KOPT-K1 (cell line): ENCODE measurements around the gene LRIT1.

Experiments
- H3K27ac ChIP-seq: fragments of 200-600 bp; sonication (generic); 2 replicates; pipeline ENCODE4 v1.5.1; 2016; ENCODE audit warnings: antibody characterized with exemption, mild to moderate bottlenecking, low read depth, low read length; ENCODE audit not compliant: poor library complexity, severe bottlenecking
- H3K36me3 ChIP-seq: fragments of 200-600 bp; sonication (generic); 2 replicates; pipeline ENCODE4 v1.5.1; 2017; ENCODE audit warnings: antibody characterized with exemption, mild to moderate bottlenecking, low read length, moderate library complexity; ENCODE audit not compliant: insufficient read depth
- H3K9me3 ChIP-seq: fragments of 200-600 bp; sonication (generic); 2 replicates; pipeline ENCODE4 v1.5.1; 2017; ENCODE audit warnings: antibody characterized with exemption, low read length, mild to moderate bottlenecking; ENCODE audit not compliant: insufficient read depth, poor library complexity, severe bottlenecking

Gene LRIT1

DNA sequence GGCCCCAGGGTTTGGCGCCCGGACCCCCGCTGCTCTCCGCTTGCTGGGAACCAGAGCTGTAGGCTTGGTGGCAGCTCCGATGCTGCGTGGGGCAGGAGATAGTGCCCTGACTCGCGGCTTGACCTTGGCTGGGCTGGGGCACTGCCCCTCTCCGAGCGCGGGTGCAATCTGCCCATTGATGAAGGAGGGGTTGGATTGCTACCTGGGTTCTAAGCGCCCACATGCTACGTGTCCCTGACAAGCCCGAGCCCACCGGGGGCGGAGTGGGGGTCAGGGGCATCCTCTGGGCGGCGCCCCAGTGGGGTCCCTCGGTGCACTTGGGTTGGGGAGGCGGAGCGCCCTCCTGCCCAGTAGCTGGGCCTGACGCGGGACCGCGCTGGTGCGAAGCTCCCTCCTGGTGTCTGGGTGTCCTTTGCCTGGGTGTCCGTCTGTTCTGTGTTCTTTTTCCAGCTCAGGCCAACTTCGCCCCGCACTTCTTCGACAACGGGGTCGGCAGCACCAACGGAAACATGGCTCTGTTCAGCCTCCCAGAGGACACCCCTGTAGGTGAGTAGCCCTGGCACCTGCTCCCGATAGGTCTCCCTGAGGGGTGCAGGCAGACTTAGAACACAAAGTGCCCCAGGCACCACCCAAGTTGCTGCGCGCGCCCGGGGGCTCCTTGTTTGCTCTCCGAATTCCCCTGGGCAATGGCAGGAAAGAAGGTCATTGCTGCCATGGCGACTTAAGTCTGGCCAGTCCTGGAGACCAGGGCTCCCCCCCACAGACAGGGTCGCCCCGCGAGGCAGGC is 46.1 kb downstream of the LRIT1 start:
- H3K36me3 ChIP-seq, result no peaks in the 10 kb centered on the region
- H3K27ac ChIP-seq, result no peak overlapping the region
- no peaks in the 10 kb centered on the region for H3K9me3 ChIP-seq

GRCh38 chr10:84194424-84195043 is 46.8 kb downstream of the LRIT1 start, which contains the start of gene CDHR1:
Gene CDHR1 (plus strand): TSS chr10:84194537. CDS start chr10:84194761, 224 bp downstream.
- Histone ChIP-seq H3K36me3 (no peaks in the 10 kb centered on the region), H3K27ac (no peak within 1 kb of the TSS), H3K9me3 (no peaks in the 10 kb centered on the region)

DNA sequence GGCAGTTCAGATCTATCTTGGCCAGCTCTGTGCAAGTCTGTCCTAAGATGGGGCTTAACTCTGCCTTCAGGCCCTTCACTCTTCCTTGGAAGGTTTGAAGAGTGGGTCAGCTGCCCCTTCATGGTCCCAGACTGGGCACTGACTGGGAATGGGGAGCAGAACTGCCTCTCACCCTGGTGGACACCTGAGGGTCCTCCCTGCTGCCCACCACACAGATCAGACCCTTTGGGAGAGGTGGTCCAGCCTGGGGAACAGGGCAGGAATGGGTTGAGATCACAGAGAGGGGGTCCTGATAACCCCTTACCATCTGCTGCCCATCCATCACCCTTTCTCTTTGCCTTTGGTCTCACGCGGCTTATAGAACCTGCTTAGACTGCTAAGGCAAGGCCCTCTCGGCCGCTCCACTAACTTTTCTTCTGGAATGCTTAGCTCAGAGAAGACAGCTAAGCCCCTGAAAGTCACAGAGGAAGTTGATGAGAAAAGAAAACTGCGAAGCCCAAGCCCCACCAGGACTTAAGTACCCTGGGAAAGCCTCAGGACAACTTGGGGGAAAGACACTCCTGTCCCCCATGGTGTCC is 47.4 kb downstream of the LRIT1 start:
- Histone ChIP-seq H3K27ac (no peak overlapping the region), H3K36me3 (no peaks in the 10 kb centered on the region)

GRCh38 chr10:84193327-84193726 is 48.0 kb downstream of the LRIT1 start:
- no peak overlapping the region for H3K27ac ChIP-seq

More for the DNA sequence above, 47.4 kb downstream of the LRIT1 start:
- no peaks in the 10 kb centered on the region for H3K9me3 ChIP-seq

GRCh38 chr10:84191106-84191505 is 50.2 kb downstream of the LRIT1 start:
- Histone ChIP-seq H3K9me3 (no peaks in the 10 kb centered on the region), H3K27ac (no peak overlapping the region), H3K36me3 (no peaks in the 10 kb centered on the region)

More at GRCh38 chr10:84193327-84193726, 48.0 kb downstream of the LRIT1 start:
- no peaks in the 10 kb centered on the region for H3K9me3 ChIP-seq
- H3K36me3 ChIP-seq, result no peaks in the 10 kb centered on the region

DNA sequence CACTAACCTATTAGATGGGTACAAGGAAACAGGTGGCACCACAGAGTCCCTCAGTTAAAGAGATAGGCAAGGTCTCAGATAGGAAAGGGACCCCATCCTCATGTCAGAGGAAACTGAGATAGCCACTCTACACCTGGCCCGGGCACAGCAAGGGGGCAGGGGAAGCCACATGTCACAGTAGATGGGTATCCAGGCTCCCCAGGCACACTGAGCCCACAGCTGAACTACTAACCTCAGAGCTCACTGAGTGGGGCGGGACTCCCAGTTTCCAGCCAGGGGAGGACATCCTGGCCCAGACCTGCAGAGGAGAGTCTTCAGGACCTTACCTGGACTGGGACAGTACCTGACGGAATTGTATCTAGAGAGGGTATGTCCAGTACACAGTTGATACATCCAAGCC is 50.7 kb downstream of the LRIT1 start:
- H3K36me3 ChIP-seq, result no peaks in the 10 kb centered on the region
- no peaks in the 10 kb centered on the region for H3K9me3 ChIP-seq
- no peak overlapping the region for H3K27ac ChIP-seq

- Histone ChIP-seq H3K36me3 (no peaks in the 10 kb centered on the region), H3K27ac (no peak overlapping the region), H3K9me3 (no peaks in the 10 kb centered on the region)
Observed at GRCh38 chr10:84188815-84189214, 52.5 kb downstream of the LRIT1 start.

DNA sequence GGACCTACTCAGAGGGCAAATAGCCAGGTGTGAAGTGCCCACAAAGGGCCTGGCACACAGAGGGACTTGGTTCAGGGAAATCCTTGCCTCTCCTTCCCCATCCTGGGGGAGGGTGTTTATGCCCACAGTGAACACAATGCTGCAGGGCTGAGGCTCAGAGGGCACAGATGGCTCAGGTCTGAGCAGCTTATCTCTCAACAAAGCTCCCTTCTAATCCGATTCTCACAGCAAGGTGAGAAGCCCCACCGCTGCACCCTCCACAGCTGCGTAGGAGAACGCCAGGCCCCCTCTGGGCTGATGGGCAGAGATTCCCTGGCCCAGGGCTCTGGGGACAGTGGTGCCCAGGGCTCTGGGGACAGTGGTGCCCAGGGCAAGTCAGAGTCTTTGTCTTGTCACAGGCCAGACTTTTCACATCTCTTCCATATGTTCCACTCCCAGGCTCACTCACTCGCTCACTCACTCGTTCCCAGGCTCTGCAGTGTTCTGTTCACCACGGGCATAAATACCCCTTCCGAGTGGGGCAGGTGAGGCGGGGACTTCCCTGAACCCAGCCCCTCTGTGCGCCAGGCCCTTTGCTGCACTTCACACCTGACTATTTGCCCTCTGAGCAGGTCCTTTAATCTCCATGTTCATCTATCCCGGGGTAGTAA is 55.7 kb downstream of the LRIT1 start:
- Histone ChIP-seq H3K9me3 (no peaks in the 10 kb centered on the region), H3K36me3 (no peaks in the 10 kb centered on the region), H3K27ac (no peak overlapping the region)

- Histone ChIP-seq H3K36me3 (no peaks in the 10 kb centered on the region), H3K27ac (no peak overlapping the region), H3K9me3 (no peaks in the 10 kb centered on the region)
Observed at GRCh38 chr10:84184517-84184916, 56.8 kb downstream of the LRIT1 start.

DNA sequence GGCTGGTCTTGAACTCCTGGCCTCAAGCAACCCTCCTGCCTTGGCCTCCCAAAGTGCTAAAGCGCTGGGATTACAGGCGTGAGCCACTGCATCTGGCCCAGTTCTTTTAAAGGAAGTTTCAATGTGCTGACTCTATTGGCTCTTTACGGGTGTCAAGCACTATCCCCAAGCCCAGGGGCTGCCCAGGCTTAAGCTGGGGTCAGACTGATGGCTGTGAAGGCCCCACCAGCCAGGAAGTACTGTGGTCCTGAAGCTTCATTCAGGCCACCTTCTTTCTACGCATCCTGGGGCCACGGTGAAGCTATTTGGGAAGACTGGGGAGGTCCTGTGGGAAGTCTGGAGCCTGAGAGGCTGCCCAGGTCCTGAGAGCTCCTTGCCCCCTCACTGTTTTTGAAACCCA is 59.7 kb downstream of the LRIT1 start:
- Histone ChIP-seq H3K27ac (no peak overlapping the region), H3K9me3 (no peaks in the 10 kb centered on the region), H3K36me3 (no peaks in the 10 kb centered on the region)
